ENCODE data around the gene SLC25A26.
"Not testable (repeated sequence)": the region's sequence is repeated elsewhere in the genome, so short reads cannot be mapped to it uniquely, and the experiment has no call there.

Gene SLC25A26

GRCh38 chr3:66303491-66303901 lies 82.7 kb downstream of the SLC25A26 start:
- no peak overlapping the region for H3K4me3 ChIP-seq (replicated peaks in 1 of 2; ENCODE audit: low read depth in 2 of 2, low read length in 2 of 2)
- no peak for DNase-seq (ENCODE audit: low read depth in 2 of 2)
- TF ChIP-seq CTCF (IDR thresholded peaks at IDR 0.05; ENCODE audit: low read depth, low read length): no peak

GRCh38 chr3:66304293-66304692 lies 83.5 kb downstream of the SLC25A26 start:
- no peak for DNase-seq (ENCODE audit: low read depth in 2 of 2)
- no peak overlapping the region for H3K4me3 ChIP-seq (replicated peaks in 1 of 2; ENCODE audit: low read depth in 2 of 2, low read length in 2 of 2)
- TF ChIP-seq CTCF (IDR thresholded peaks at IDR 0.05; ENCODE audit: low read depth, low read length): no peak

- DNase-seq (ENCODE audit: low read depth in 2 of 2); H3K4me3 ChIP-seq (replicated peaks in 1 of 2; ENCODE audit: low read depth in 2 of 2, low read length in 2 of 2): not testable (repeated sequence)
Observed at GRCh38 chr3:66306086-66306485, 85.3 kb downstream of the SLC25A26 start.

GRCh38 chr3:66306991-66307390 lies 86.2 kb downstream of the SLC25A26 start:
- not testable (repeated sequence) for H3K4me3 ChIP-seq (replicated peaks in 1 of 2; ENCODE audit: low read depth in 2 of 2, low read length in 2 of 2); DNase-seq (ENCODE audit: low read depth in 2 of 2)

- no peak overlapping the region for H3K4me3 ChIP-seq (replicated peaks in 1 of 2; ENCODE audit: low read depth in 2 of 2, low read length in 2 of 2)
- DNase-seq (ENCODE audit: low read depth in 2 of 2): no peak
- TF ChIP-seq CTCF (IDR thresholded peaks at IDR 0.05; ENCODE audit: low read depth, low read length): no peak
Observed at GRCh38 chr3:66312039-66312438, 91.2 kb downstream of the SLC25A26 start.

GRCh38 chr3:66314455-66314854 lies 93.7 kb downstream of the SLC25A26 start:
- no peak overlapping the region for H3K4me3 ChIP-seq (replicated peaks in 1 of 2; ENCODE audit: low read depth in 2 of 2, low read length in 2 of 2)
- no peak for DNase-seq (ENCODE audit: low read depth in 2 of 2)
- TF ChIP-seq CTCF (IDR thresholded peaks at IDR 0.05; ENCODE audit: low read depth, low read length): no peak

- TF ChIP-seq CTCF (IDR thresholded peaks at IDR 0.05; ENCODE audit: low read depth, low read length): no peak
- H3K4me3 ChIP-seq (replicated peaks in 1 of 2; ENCODE audit: low read depth in 2 of 2, low read length in 2 of 2): no peak overlapping the region
- no peak for DNase-seq (ENCODE audit: low read depth in 2 of 2)
Observed at GRCh38 chr3:66317750-66318376, 97.1 kb downstream of the SLC25A26 start.

GRCh38 chr3:66320390-66320789 lies 99.6 kb downstream of the SLC25A26 start:
- H3K4me3 ChIP-seq (replicated peaks in 1 of 2; ENCODE audit: low read depth in 2 of 2, low read length in 2 of 2): no peak overlapping the region
- no peak for DNase-seq (ENCODE audit: low read depth in 2 of 2)
- TF ChIP-seq CTCF (IDR thresholded peaks at IDR 0.05; ENCODE audit: low read depth, low read length): no peak
